CD4-positive, alpha-beta T cell (primary cell): Measurements from ENCODE around the gene MED15. TPM values are rescaled to one million over a fixed set of nuclear protein-coding genes. Genes with fewer than 3 reads are reported as not detected.

Experiments used
- ATAC-seq: fragments of 200-7000 bp; cut with Tn5 transposase; one replicate; pipeline ENCODE4 v1.10.0; 2022; ENCODE audit warnings: mild to moderate bottlenecking; ENCODE audit not compliant: poor library complexity
- CTCF ChIA-PET: fragments of 350-600 bp; sonication (Branson Sonifier 250); formaldehyde crosslinking; loops from one replicate; lab custom pipeline; 2021; ENCODE audit warnings: antibody characterized with exemption, inconsistent platforms; lab: Charles Lee
- POLR2A ChIA-PET: fragments of 350-600 bp; sonication (Branson Sonifier 250); formaldehyde crosslinking; loops from one replicate; lab custom pipeline; 2021; ENCODE audit warnings: antibody characterized with exemption, inconsistent platforms; lab: Charles Lee
- DNase-seq, 14 experiments: peaks; one replicate each; pipeline ENCODE4 v3.0.0-alpha.2; 2013 to 2020; ENCODE audit warnings: mixed read lengths in 2 of 14
- H3K27ac ChIP-seq, 2 donors: one replicate each; pipeline versions ENCODE4 v1.5.1 to v1.7.0; 2013; ENCODE audit warnings: low read length in 2 of 2, low read depth in 1 of 2, mild to moderate bottlenecking in 1 of 2
- H3K27me3 ChIP-seq, 2 experiments: 1 replicate in 1 of 2; 2 replicates in 1 of 2; pipeline versions ENCODE4 v1.6.1 to v1.7.0; 2013; ENCODE audit warnings: low read length in 2 of 2, control low read depth in 1 of 2, mild to moderate bottlenecking in 1 of 2, moderate library complexity in 1 of 2; ENCODE audit not compliant: insufficient read depth in 2 of 2, control insufficient read depth in 1 of 2
- H3K36me3 ChIP-seq: one replicate; pipeline ENCODE4 v1.6.1; 2013; ENCODE audit warnings: low read length, control low read depth; ENCODE audit not compliant: insufficient read depth
- H3K4me1 ChIP-seq: one replicate; pipeline ENCODE4 v1.6.1; 2013; ENCODE audit warnings: low read length, control low read depth; ENCODE audit not compliant: insufficient read depth
- H3K4me3 ChIP-seq: one replicate; pipeline ENCODE4 v1.5.1; 2013; ENCODE audit warnings: mild to moderate bottlenecking, low read length, moderate library complexity
- H3K9me3 ChIP-seq, 2 experiments: 1 replicate in 1 of 2; 2 replicates in 1 of 2; pipeline versions ENCODE4 v1.6.1 to v1.7.0; 2013; ENCODE audit warnings: low read length in 2 of 2, mild to moderate bottlenecking in 2 of 2, control low read depth in 1 of 2, moderate library complexity in 1 of 2; ENCODE audit not compliant: control insufficient read depth in 1 of 2, insufficient read depth in 1 of 2
- H3K27ac Mint-ChIP-seq: one replicate; pipeline ENCODE4 v1.8.0; 2020; ENCODE audit warnings: mixed read lengths
- H3K27me3 Mint-ChIP-seq: one replicate; pipeline ENCODE4 v1.8.0; 2021; ENCODE audit warnings: mixed read lengths
- H3K36me3 Mint-ChIP-seq: one replicate; pipeline ENCODE4 v1.8.0; 2021; ENCODE audit warnings: low read depth, mixed read lengths
- H3K4me1 Mint-ChIP-seq: one replicate; pipeline ENCODE4 v1.8.0; 2021; ENCODE audit warnings: low read depth, mixed read lengths
- H3K4me3 Mint-ChIP-seq: one replicate; pipeline ENCODE4 v1.8.0; 2020; ENCODE audit warnings: mild to moderate bottlenecking, mixed read lengths
- H3K9me3 Mint-ChIP-seq: one replicate; pipeline ENCODE4 v1.8.0; 2020; ENCODE audit warnings: mixed read lengths
- CTCF ChIP-seq: fragments of 200-600 bp; IDR thresholded peaks from one replicate; pipeline ENCODE4 v1.8.0; 2022; ENCODE audit warnings: antibody characterized with exemption, mild to moderate bottlenecking
- intact Hi-C, 2 experiments: fragments of 100-400 bp; cut with DNase I in 1 of 2; cut with micrococcal nuclease in 1 of 2; formaldehyde crosslinking; loops; one replicate each; pipeline versions ENCODE4 v1.15.1 to v1.9.0; 2023 to 2025; cut with DNase I, micrococcal nuclease
- total RNA-seq, 174 experiments: library from RNA in 2 of 174; stranded (reverse) in 2 of 174; gene quantifications; one replicate each; pipeline ENCODE4 v1.2.3 and lab custom pipeline; 2021 to 2026

MED15 gene
- total RNA-seq, 2 experiments from 2014 or later = 181 to 191 TPM

GRCh38 chr22:20488946-20489345, 18.5 kb upstream of the MED15 start:
- Histone ChIP-seq H3K36me3 (peaks cover 19% of the 10 kb centered on the region), H3K27ac (no peak overlapping the region), H3K27me3 (no peaks in the 10 kb centered on the region), H3K4me1 (peaks cover 49% of the 10 kb centered on the region), H3K9me3 (no peaks in the 10 kb centered on the region), H3K4me3 (no peak overlapping the region)
- no peak for TF ChIP-seq CTCF
- Mint-ChIP-seq H3K27me3 (no peaks in the 10 kb centered on the region), H3K36me3 (peaks cover 34% of the 10 kb centered on the region), H3K4me3 (no peak overlapping the region), H3K9me3 (no peaks in the 10 kb centered on the region), H3K4me1 (peaks cover 64% of the 10 kb centered on the region), H3K27ac (no peak overlapping the region)
- intact Hi-C loops = no loop called here
- DNase-seq = no peak
- ChIA-PET CTCF (no interaction called here), POLR2A (interaction anchor here (1.0 kb wide), 1 partner anchor 25 kb away, joined by 6 read pairs; no protein-coding TSS in a partner anchor)
- ATAC-seq = no peak

- TF ChIP-seq CTCF = no peak
- Mint-ChIP-seq H3K4me3 (peak overlapping the region; percentile 30), H3K36me3 (peaks cover 30% of the 10 kb centered on the region), H3K27ac (peak overlapping the region; percentile 60), H3K27me3 (no peaks in the 10 kb centered on the region), H3K9me3 (no peaks in the 10 kb centered on the region), H3K4me1 (peaks cover 74% of the 10 kb centered on the region)
- Histone ChIP-seq H3K36me3 (peaks cover 17% of the 10 kb centered on the region), H3K4me3 (no peak overlapping the region), H3K27me3 (no peaks in the 10 kb centered on the region), H3K27ac (no peak overlapping the region), H3K4me1 (peaks cover 62% of the 10 kb centered on the region), H3K9me3 (no peaks in the 10 kb centered on the region)
- CTCF ChIA-PET = interaction anchor here (1.1 to 1.2 kb wide), 2 partner anchors 72 to 74 kb away, joined by 4 to 6 read pairs; no protein-coding TSS in a partner anchor
- ATAC-seq (peak; percentile 57), DNase-seq (peak in 1 of 14 experiments; percentile 28)
- POLR2A ChIA-PET = interaction anchor here (0.8 to 3.1 kb wide), 3 partner anchors 26 to 28 kb away, joined by 3 to 15 read pairs (median 6); no protein-coding TSS in a partner anchor
- intact Hi-C loops = no loop called here
Measured at GRCh38 chr22:20490183-20490940, 17.0 kb upstream of the MED15 start.

- Mint-ChIP-seq H3K4me3 (peak overlapping the region; percentile 3), H3K27me3 (no peaks in the 10 kb centered on the region), H3K27ac (peak overlapping the region; percentile 60), H3K36me3 (peaks cover 29% of the 10 kb centered on the region), H3K4me1 (peaks cover 75% of the 10 kb centered on the region), H3K9me3 (no peaks in the 10 kb centered on the region)
- Histone ChIP-seq H3K4me1 (peaks cover 62% of the 10 kb centered on the region), H3K9me3 (no peaks in the 10 kb centered on the region), H3K36me3 (peaks cover 16% of the 10 kb centered on the region), H3K27me3 (no peaks in the 10 kb centered on the region), H3K4me3 (no peak overlapping the region), H3K27ac (no peak overlapping the region)
- TF ChIP-seq CTCF = no peak
- DNase-seq (no peak), ATAC-seq (no peak)
- CTCF ChIA-PET = interaction anchor here (1.1 kb wide), 1 partner anchor 72 kb away, joined by 6 read pairs; no protein-coding TSS in a partner anchor
- intact Hi-C loops = no loop called here
- POLR2A ChIA-PET = interaction anchor here (0.8 to 3.1 kb wide), 2 partner anchors 27 to 28 kb away, joined by 3 to 15 read pairs; no protein-coding TSS in a partner anchor
Measured at GRCh38 chr22:20490941-20491307, 16.5 kb upstream of the MED15 start.
